ENCODE results near the gene CCDC188. TPM values are rescaled to one million over a fixed set of nuclear protein-coding genes. Genes with fewer than 3 reads are reported as not detected.

CCDC188 gene
- total RNA-seq, 2 experiments from 2014 or later = not detected

DNA sequence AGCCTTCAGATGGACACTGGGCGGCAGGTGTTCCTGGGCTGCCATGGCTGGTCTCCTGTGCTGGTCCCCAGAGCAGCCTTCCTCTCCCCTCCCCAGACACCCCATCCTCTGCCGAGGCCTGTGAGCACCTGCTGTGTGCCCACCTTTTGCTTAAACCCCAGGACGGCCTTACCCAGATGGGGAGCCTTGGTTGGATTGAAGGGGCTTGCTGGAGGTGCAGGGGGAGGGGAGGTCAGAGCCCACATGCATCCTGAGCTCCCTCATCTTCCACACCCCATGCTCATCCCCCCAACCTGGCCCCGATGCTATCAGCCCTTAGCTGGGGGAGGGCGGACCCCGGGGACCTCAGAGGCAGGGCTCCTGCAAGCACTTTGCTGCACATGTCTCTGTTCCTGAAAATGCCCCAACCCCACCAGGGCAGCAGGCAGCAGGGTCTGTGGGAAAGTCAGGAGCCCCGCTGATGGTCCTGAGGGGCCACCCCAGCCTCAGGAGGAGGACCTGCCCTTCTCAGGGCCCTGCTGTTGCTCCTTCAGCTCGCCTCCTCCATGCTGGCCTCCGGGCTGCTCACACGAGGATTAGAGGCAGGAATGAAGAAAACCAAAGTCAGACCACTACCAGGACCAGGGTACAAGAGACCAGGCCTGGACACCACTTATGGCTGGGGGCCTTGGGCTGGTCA lies 41.6 kb upstream of the CCDC188 start:
- H3K36me3 Mint-ChIP-seq (ENCODE audit: low read depth) = no peaks in the 10 kb centered on the region
- H3K27me3 Mint-ChIP-seq = no peaks in the 10 kb centered on the region
- H3K4me3 Mint-ChIP-seq = no peak overlapping the region
- intact Hi-C loops (cut with DNase I, micrococcal nuclease) = no loop called here
- no peak overlapping the region for H3K4me3 ChIP-seq (ENCODE audit: low read length)
- DNase-seq = no peak
- H3K4me1 ChIP-seq (ENCODE audit: insufficient read depth, low read length) = peaks cover 2% of the 10 kb centered on the region
- H3K4me1 Mint-ChIP-seq (ENCODE audit: low read depth) = no peaks in the 10 kb centered on the region
- no peaks in the 10 kb centered on the region for H3K27me3 ChIP-seq (ENCODE audit: control insufficient read depth in 1 of 2, insufficient read depth in 2 of 2, low read length in 2 of 2)
- H3K27ac ChIP-seq (ENCODE audit: low read depth in 1 of 2, low read length in 2 of 2) = no peak overlapping the region
- H3K27ac Mint-ChIP-seq = no peak overlapping the region
- no peaks in the 10 kb centered on the region for H3K36me3 ChIP-seq (ENCODE audit: insufficient read depth, low read length)
- ChIA-PET CTCF (no interaction called here), POLR2A (interaction anchor here (1.0 kb wide), 1 partner anchor 19 kb away, joined by 3 read pairs; no protein-coding TSS in a partner anchor)
- TF ChIP-seq, protein P1, sequence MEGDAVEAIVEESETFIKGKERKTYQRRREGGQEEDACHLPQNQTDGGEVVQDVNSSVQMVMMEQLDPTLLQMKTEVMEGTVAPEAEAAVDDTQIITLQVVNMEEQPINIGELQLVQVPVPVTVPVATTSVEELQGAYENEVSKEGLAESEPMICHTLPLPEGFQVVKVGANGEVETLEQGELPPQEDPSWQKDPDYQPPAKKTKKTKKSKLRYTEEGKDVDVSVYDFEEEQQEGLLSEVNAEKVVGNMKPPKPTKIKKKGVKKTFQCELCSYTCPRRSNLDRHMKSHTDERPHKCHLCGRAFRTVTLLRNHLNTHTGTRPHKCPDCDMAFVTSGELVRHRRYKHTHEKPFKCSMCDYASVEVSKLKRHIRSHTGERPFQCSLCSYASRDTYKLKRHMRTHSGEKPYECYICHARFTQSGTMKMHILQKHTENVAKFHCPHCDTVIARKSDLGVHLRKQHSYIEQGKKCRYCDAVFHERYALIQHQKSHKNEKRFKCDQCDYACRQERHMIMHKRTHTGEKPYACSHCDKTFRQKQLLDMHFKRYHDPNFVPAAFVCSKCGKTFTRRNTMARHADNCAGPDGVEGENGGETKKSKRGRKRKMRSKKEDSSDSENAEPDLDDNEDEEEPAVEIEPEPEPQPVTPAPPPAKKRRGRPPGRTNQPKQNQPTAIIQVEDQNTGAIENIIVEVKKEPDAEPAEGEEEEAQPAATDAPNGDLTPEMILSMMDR (IDR thresholded peaks at IDR 0.05) = no peak
- no peak for ATAC-seq (ENCODE audit: poor library complexity)
- no peaks in the 10 kb centered on the region for H3K9me3 ChIP-seq (ENCODE audit: control insufficient read depth in 1 of 2, insufficient read depth in 1 of 2, low read length in 2 of 2)
- no peaks in the 10 kb centered on the region for H3K9me3 Mint-ChIP-seq

DNA sequence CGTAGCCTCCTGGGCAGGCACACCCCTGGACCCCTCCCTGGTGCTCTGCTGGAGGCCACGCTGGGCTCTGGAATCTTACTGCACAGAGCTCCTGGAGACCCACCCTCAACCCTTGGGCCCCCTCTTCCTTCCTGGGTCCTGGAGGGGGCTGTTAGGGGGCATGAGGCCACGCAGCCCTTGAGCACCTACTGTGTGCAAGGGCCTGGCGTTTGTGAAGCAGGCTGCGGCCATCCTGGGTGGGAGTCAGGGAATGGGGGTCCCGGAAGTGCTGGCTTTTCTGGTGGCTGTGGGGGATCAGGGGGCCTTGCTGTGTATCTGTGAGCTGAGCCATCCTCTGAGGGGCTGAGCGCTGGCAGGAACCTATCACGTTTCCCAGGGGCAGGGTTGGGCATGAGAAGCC lies 40.9 kb upstream of the CCDC188 start:
- no peak overlapping the region for H3K27ac Mint-ChIP-seq
- no peaks in the 10 kb centered on the region for H3K27me3 Mint-ChIP-seq
- no peaks in the 10 kb centered on the region for H3K27me3 ChIP-seq (ENCODE audit: control insufficient read depth in 1 of 2, insufficient read depth in 2 of 2, low read length in 2 of 2)
- no peak for ATAC-seq (ENCODE audit: poor library complexity)
- no peaks in the 10 kb centered on the region for H3K4me1 Mint-ChIP-seq (ENCODE audit: low read depth)
- TF ChIP-seq, protein P1 (IDR thresholded peaks at IDR 0.05) = no peak
- peaks cover 2% of the 10 kb centered on the region for H3K4me1 ChIP-seq (ENCODE audit: insufficient read depth, low read length)
- no peak overlapping the region for H3K27ac ChIP-seq (ENCODE audit: low read depth in 1 of 2, low read length in 2 of 2)
- ChIA-PET POLR2A (no interaction called here), CTCF (no interaction called here)
- H3K4me3 Mint-ChIP-seq = no peak overlapping the region
- no peaks in the 10 kb centered on the region for H3K9me3 Mint-ChIP-seq
- no peaks in the 10 kb centered on the region for H3K9me3 ChIP-seq (ENCODE audit: control insufficient read depth in 1 of 2, insufficient read depth in 1 of 2, low read length in 2 of 2)
- no peak for DNase-seq
- no peaks in the 10 kb centered on the region for H3K36me3 ChIP-seq (ENCODE audit: insufficient read depth, low read length)
- intact Hi-C loops (cut with DNase I, micrococcal nuclease) = no loop called here
- H3K4me3 ChIP-seq (ENCODE audit: low read length) = no peak overlapping the region
- H3K36me3 Mint-ChIP-seq (ENCODE audit: low read depth) = no peaks in the 10 kb centered on the region

DNA sequence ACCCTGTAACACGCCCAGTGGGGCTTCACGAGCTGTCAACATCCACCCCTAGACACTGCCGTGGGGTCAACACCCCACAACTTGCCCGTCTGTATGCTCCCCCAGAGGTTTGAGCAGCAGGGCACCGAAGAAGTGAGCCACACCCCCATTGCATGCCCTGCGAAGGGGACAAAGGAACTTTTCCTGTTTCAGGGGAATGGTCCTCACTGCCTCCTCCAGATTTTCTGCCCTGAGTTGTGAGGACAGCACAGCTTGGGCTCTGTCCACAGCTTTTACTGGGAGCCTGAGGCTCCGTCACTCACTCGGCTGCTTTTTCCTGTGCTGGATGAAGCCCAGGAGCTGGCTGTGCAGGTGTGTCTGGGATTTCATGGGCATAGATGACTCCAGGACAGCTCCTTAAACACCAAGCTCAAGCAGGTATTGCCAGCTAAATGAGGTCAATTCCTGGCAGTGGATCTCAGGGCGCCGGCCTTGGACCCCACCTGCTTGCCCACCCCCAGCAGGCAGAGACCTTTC lies 40.2 kb upstream of the CCDC188 start:
- no peaks in the 10 kb centered on the region for H3K27me3 Mint-ChIP-seq

More for the DNA sequence above, 40.2 kb upstream of the CCDC188 start:
- intact Hi-C loops (cut with DNase I, micrococcal nuclease) = no loop called here
- TF ChIP-seq, protein P1 (IDR thresholded peaks at IDR 0.05) = no peak
- no peak overlapping the region for H3K27ac Mint-ChIP-seq
- no peak for DNase-seq
- no peaks in the 10 kb centered on the region for H3K9me3 Mint-ChIP-seq
- Histone ChIP-seq H3K4me3 (ENCODE audit: low read length) (no peak overlapping the region), H3K27ac (ENCODE audit: low read depth in 1 of 2, low read length in 2 of 2) (no peak overlapping the region), H3K27me3 (ENCODE audit: control insufficient read depth in 1 of 2, insufficient read depth in 2 of 2, low read length in 2 of 2) (no peaks in the 10 kb centered on the region), H3K36me3 (ENCODE audit: insufficient read depth, low read length) (no peaks in the 10 kb centered on the region), H3K4me1 (ENCODE audit: insufficient read depth, low read length) (peaks cover 2% of the 10 kb centered on the region), H3K9me3 (ENCODE audit: control insufficient read depth in 1 of 2, insufficient read depth in 1 of 2, low read length in 2 of 2) (no peaks in the 10 kb centered on the region)
- H3K4me3 Mint-ChIP-seq = no peak overlapping the region
- ChIA-PET CTCF (no interaction called here), POLR2A (no interaction called here)
- H3K4me1 Mint-ChIP-seq (ENCODE audit: low read depth) = no peaks in the 10 kb centered on the region
- no peaks in the 10 kb centered on the region for H3K36me3 Mint-ChIP-seq (ENCODE audit: low read depth)
- no peak for ATAC-seq (ENCODE audit: poor library complexity)

Data from CD4-positive, alpha-beta T cell (primary cell).